GM19025 (cell line): ENCODE measurements around the gene DDX20.
"Not testable (repeated sequence)": the region's sequence is repeated elsewhere in the genome, so short reads cannot be mapped to it uniquely, and the experiment has no call there.

ENCODE experiments used
- ATAC-seq: cut with Tn5 transposase; IDR thresholded peaks from one replicate; pipeline ENCODE4 v1.9.1; 2021; ENCODE audit warnings: mild to moderate bottlenecking, low read depth, moderate library complexity; ENCODE audit not compliant: unreplicated experiment

The DDX20 gene

DNA sequence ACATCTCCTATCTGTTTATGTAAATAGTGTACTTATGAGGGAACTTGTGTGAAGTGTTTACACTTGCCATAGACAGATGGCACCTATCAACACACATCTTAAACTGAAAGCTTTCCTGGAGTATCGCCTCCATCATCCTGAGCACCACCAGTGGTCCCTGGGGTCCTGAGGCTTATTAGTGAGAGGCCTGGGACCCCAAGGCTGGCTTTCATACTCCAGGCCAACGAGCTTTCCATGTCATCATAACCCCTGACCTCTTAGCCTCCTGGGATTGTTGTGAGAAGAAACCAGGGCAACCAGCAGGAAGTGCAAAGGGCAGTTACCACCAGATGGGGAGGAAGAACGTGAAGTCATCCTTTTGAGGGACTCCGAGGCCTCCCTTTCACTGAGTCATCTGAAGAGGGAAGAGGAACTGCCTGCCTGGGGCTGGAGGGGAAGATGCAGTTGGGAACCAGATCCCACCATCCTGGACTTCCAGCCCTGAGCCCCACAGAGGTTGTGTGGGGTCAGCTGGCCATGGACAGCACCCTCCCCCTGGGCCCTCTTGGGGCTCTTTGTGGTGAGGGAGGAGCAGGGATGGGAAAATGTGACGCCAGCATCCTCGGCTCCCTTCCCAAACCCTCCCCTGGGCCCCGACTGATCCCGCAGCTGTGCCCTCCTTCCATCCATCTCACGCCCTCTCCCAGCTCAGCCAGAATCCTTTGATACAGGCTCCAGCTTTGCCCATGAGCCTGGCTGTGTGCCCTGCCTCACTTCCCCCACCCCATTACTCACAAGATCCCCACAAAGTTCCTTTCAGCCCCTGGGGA lies 22.3 kb upstream of the DDX20 start:
- no peak for ATAC-seq

DNA sequence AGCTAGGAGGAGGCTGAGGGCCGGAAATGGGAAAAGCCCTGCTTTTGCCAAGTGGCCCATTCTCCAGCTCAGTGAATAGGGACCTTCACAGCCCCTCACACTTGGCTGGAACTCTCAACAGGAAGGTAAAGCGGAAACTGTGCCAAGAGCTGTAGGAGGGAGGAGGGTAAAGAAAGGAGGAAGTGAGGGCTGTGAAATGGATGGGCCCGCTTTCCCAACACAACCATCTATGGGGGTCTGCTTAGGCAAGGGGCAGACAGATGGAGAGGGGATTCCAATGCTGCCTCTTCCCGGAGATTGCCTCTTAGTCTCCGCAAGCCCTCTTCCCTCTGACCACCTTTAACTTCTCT lies 21.7 kb upstream of the DDX20 start:
- ATAC-seq = no peak

GRCh38 chr1:111734426-111734825 lies 21.3 kb upstream of the DDX20 start:
- no peak for ATAC-seq

DNA sequence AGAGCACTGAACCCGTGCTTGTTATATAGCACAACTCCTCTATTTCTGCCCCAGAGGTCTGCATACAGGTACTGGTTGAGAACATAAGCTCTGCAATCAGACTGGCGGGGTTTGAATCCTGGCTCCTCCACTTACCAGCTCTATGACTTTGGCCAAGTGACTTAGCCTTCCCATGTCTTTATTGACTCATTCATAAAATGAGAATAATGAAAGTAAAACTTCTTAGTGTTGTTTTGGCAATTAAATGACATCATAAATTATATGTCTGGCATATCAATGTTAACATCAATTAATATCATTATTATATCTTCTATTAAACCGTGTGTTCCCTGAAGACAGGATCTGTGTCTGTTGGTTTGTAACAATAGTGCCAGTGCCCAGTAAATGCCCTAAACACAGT lies 20.8 kb upstream of the DDX20 start:
- ATAC-seq = no peak

DNA sequence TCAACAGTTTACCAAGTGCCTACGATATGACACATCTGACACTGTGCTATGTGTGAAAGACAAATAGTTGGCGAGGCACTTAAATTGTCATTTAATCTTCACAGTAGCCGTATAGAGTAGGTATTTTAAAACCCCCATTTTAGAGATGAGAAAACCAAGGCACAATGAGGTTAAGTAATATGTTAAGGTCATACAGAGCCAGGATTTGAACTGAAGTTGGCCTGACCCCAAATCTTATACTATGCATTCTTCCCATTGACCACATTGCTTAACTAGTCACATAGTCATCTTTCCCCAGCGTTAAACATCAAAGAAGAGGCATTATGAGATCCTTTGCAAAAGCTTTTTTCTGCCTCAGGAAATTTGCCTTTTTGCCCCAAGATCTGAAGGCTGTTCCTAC lies 20.4 kb upstream of the DDX20 start:
- ATAC-seq = no peak

- ATAC-seq = no peak
These were observed 19.7 kb upstream of the DDX20 start for GRCh38 chr1:111735858-111736544.

DNA sequence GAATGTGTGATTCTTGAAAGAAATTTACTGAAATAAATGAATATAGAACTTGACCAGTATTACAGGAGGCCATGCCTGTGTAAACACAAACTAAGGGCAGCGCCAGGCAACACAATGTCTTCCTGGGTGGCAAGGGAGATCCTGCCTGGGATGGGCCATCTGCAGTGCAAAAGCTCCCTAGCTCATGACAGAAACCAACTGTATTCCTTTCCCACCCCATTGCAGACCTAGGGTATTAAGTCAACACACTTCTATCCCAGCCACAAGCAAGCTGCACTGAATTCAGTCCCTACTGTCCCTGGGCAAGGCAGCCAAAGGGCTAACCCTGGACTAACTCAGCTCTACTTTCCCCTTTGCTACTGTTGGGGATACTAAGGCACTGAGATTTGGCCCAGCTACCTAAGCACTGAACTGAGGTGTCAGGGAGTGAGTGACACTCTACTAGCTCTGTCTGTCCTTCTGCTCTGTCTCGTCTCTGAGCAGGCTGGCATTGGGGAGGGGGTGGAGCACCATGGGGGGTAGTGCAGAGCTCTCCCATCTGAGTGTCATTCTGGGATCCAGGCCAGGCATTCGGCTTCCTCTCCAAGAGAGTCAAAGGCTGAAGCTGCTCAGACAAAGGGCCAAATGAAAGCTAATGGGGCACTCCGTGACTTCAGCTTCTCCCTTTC lies 19.0 kb upstream of the DDX20 start:
- no peak for ATAC-seq

DNA sequence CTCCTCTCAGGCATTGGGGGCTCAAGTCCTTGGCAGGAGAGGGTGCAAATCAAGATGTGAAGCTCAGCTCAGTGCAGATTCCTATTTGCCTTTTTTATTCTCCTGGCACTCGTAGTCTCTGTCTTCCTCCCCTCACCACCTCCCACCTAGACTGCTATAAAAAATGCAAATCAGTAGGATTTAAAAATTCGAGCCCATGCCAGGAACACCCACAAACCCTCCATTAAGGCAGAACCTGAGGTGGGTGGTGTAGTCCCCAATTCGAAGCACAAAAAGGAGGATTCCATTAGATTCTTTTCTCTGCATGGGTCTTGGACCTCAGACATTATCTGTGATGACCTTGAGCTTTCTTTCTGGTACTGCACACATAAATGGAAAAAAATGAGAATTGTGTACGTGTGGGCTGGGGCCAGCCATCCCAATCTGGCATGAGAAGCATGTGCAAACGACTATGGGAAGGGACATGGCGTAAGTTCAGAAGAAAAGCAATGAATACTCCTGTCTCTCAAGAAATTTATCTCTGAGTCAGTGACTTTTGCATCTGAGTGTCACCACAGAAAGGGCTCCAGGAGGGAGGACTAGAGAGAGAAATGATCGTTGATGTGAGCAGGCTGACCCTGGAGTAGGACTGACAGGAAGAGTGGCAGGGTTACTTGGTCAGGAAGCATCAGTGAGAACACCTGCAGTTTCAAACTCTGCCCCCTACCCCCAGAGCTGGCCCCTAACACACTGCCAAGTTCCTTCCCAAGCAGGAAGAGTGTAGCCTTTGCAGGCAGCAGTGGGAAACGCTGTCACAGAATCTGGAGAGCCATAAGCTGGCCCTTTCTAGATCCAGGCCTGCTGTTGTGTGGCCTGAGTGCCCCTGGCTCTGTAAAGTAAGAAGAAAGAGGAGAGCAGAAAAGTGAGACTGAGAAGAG lies 18.2 kb upstream of the DDX20 start:
- ATAC-seq = no peak

DNA sequence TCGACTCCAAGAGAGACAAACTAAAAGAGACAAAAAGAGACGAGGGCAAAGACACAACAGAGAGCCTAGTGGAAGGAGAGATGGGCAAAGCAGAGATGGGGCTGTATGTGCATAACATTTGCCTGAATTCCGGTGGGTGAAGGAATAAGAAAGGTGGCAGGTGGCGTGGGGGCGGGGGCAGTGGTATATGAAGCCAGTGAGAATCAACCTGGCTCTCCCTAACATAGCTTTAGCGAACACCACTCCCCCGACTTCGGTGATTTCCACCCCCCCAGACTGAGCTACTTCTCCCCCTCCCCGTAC lies 17.6 kb upstream of the DDX20 start:
- ATAC-seq = no peak

DNA sequence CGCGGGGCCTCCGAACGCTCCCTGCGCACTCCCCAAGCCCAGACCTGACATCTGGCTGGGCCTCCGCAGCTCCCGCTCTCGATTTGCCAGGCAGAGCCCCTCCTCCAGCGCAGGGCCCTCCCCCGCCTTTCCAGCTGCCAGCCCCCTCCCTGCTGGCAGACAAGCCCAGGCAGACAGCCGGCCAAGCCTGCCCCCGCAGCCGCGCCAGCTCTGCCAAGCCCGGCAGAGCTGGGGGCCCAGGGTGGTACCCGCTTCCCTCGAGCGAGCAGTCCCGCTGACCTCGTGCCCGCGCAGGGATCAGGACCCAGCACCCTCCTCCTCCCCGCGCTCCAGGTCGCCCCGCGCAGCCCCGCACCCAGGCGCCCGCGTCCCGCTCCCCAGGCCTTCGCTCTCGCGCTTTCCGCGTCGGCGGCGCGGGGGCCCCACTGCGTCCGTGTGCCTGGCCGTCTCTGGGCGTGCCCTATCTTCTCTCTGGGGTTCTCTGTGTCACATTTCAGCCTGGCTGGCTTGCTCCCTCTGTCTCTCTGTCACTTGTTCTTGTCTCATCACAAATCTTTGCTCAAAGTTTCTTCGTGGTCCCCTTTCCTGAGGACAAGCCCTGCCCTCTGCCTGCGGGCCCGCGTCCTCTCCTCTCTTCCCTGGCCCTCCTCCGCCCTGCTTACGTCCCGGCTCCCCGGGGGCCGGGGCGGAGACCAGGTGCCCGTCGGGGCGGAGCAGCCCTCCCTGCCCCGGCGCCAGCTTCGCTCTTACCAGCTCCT lies 17.1 kb upstream of the DDX20 start:
- ATAC-seq = peak; percentile 48

DNA sequence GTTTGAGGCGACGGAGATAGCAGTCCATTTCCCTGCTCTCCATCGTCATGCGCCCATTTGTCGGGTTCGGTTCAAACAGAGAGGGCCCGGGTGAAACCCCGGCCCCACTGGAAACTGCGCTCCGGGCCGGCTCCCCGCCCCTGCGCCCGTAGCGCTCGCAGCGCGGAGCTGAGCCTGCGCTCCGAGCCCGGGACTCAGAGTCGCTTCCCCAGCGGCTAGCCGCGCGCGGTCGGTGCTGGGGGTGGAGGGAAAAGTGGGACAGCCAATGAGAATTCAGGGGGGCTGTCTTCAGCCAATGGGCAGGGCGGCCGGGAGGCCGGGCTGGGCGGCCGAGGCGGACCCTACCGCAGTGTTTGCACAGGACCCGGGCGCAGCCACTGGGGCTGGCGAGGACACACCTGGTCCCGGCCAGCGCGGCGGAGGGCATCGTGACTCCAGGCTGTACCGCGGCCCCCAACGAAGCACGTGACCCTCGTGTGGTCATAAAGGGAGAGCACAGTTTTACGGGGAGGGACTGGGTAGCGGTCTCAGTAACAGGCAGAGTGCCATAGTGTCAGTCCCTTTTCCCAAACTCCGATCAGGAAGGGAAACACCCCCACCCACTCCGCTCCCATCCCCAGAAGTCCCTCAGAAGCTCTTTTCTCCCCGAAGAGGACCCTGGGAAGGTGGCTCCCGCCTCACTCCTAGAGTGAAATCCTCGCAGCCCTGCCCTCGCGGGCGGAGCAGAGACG lies 16.3 kb upstream of the DDX20 start, which contains the start of gene INKA2:
TSS of gene INKA2 (minus strand) at position 202 of the 731 bp plus-strand sequence. CDS start at position 49, 153 bp downstream.
- peak; percentile 80 for ATAC-seq

- ATAC-seq = no peak
These were observed 15.6 kb upstream of the DDX20 start for GRCh38 chr1:111739925-111740765.

- ATAC-seq = not testable (repeated sequence)
These were observed 13.4 kb upstream of the DDX20 start for GRCh38 chr1:111742292-111742691.

DNA sequence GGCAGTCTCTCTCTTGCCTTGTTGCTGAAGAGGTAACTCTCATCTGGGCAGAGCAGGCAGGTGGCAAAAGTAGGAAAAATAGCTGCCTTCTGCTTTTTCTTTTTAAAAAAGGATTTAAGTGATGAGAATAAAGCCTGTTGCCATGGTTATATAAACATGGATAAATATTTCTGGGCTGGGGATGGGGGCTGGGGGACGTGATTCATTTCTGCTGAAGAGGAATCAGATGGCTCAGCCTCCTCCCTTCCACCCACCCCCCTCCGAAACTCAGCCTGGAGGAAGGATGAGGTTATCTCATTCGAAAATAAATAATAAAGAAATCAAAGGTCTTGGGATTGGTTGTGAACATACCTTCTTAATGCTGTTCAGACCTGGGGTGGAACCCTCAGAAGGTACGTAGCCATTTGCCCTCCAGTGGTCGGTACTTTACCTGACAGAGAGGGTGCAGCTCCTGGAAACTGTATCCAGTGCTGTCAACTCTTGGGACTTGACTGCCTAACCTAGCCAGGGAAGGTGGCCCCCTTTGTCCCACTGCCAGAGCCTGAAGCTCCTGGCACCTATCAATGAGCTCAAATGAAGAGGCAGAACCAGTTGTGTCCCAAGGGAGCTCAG lies 12.7 kb upstream of the DDX20 start:
- ATAC-seq = no peak

DNA sequence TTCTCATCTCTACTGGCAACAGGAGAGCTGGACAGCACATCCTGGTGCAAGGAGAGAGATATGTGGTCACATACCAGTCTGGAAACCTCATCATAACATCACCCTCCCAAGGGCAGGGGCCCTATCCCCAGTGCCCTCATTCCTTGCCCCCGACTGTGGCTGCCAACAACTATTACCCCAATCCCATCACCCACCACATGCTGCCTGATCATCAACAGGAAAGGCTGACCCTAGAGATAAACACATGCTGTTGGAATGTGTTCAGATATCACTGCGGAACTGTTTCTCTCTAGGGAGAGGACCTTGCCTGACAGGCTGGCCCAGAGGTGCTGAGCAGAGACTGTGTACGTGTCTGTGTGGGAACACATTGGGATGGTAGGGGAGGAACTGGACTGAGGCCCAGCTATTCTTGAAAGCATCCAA lies 12.0 kb upstream of the DDX20 start:
- ATAC-seq = no peak

- ATAC-seq = no peak
These were observed 9.8 kb upstream of the DDX20 start for GRCh38 chr1:111745675-111746613.

DNA sequence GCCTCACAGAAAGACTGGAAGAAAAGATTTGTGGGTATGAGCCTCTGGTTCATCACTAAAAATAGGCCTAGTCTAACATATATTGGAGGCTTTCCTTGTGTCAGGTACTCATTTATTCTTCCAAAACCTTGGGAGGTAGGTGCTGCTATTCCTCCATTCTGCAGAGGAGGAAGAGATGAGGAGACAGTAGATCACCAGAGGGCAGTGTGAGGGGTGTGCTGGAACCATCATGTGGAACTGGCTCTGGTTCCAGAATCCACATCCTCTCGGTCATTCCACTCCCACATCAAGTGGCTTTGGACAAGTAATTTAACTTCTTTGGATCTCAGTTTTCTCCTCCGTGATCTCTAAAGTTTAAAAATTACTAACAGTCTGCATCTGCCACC lies 9.1 kb upstream of the DDX20 start:
- ATAC-seq = no peak
